ENCODE data around the gene KIAA1614.
"Not testable (repeated sequence)": the region's sequence is repeated elsewhere in the genome, so short reads cannot be mapped to it uniquely, and the experiment has no call there.

KIAA1614 gene

GRCh38 chr1:180961622-180962021 is 48.9 kb downstream of the KIAA1614 start:
- no peak for DNase-seq (ENCODE audit: low read depth)

- no peak for DNase-seq (ENCODE audit: low read depth)
Measured at GRCh38 chr1:180962178-180962577, 49.5 kb downstream of the KIAA1614 start.

- no peak for DNase-seq (ENCODE audit: low read depth)
Measured at GRCh38 chr1:180964056-180964455, 51.4 kb downstream of the KIAA1614 start.

GRCh38 chr1:180964595-180964994 is 51.9 kb downstream of the KIAA1614 start:
- DNase-seq (ENCODE audit: low read depth) = no peak

- no peak for DNase-seq (ENCODE audit: low read depth)
Measured at GRCh38 chr1:180966312-180966711, 53.6 kb downstream of the KIAA1614 start.

GRCh38 chr1:180966744-180967536 is 54.2 kb downstream of the KIAA1614 start:
- DNase-seq (ENCODE audit: low read depth) = no peak

- DNase-seq (ENCODE audit: low read depth) = no peak
Measured at GRCh38 chr1:180967558-180967957, 54.9 kb downstream of the KIAA1614 start.

- not testable (repeated sequence) for DNase-seq (ENCODE audit: low read depth)
Measured at GRCh38 chr1:180968834-180969233, 56.1 kb downstream of the KIAA1614 start.

GRCh38 chr1:180969434-180969833 is 56.7 kb downstream of the KIAA1614 start:
- no peak for DNase-seq (ENCODE audit: low read depth)

GRCh38 chr1:180970333-180971079 is 57.8 kb downstream of the KIAA1614 start:
- no peak for DNase-seq (ENCODE audit: low read depth)

GRCh38 chr1:180971273-180971997 is 58.7 kb downstream of the KIAA1614 start:
- no peak for DNase-seq (ENCODE audit: low read depth)

- no peak for DNase-seq (ENCODE audit: low read depth)
Measured at GRCh38 chr1:180973369-180973768, 60.7 kb downstream of the KIAA1614 start.

GRCh38 chr1:180974236-180974635 is 61.5 kb downstream of the KIAA1614 start:
- no peak for DNase-seq (ENCODE audit: low read depth)

- DNase-seq (ENCODE audit: low read depth) = no peak
Measured at GRCh38 chr1:180975551-180975950, 62.9 kb downstream of the KIAA1614 start.

- no peak for DNase-seq (ENCODE audit: low read depth)
Measured at GRCh38 chr1:180976191-180976590, 63.5 kb downstream of the KIAA1614 start.

- no peak for DNase-seq (ENCODE audit: low read depth)
Measured at GRCh38 chr1:180976732-180977357, 64.1 kb downstream of the KIAA1614 start.

GRCh38 chr1:180981596-180982387 is 69.1 kb downstream of the KIAA1614 start:
- DNase-seq (ENCODE audit: low read depth) = no peak

- no peak for DNase-seq (ENCODE audit: low read depth)
Measured at GRCh38 chr1:180982422-180982821, 69.7 kb downstream of the KIAA1614 start.

GRCh38 chr1:180988253-180988752 is 75.6 kb downstream of the KIAA1614 start:
- no peak for DNase-seq (ENCODE audit: low read depth)

GRCh38 chr1:180994262-180994661 is 81.6 kb downstream of the KIAA1614 start:
- no peak for DNase-seq (ENCODE audit: low read depth)

- no peak for DNase-seq (ENCODE audit: low read depth)
Measured at GRCh38 chr1:180997843-180998504, 85.3 kb downstream of the KIAA1614 start.

Measured in stimulated activated CD8-positive, alpha-beta memory T cell treated with anti-CD3 and anti-CD28 coated beads, Interleukin-15, amount 100 ng/mL, for 24 hours (primary cell).